NAMALWA (cell line): ENCODE results near the gene SCTR.
"Not testable (repeated sequence)": the region's sequence is repeated elsewhere in the genome, so short reads cannot be mapped to it uniquely, and the experiment has no call there.

Experiments
- DNase-seq: peaks from one replicate; pipeline ENCODE4 v3.0.0-alpha.2; 2015; ENCODE audit warnings: low spot score

Gene SCTR

DNA sequence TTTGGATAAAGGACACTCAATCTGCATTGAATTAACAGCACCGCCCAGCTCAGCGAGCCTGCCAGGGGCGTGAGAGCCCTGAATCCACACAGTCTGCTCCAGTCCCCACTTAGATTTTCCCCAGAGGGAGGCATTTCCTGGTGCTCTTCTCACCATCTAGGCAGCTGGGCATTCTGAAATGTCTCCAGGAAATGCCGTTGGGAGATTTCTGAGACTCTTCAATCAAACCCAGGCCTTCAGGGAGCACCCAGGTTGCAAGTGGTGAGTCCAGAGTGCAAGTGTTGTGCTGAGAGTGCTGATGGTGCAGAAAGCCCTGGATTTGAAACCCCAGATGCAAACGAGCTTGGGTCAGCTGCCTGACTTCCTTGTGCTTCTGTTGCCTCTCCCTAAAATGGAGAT, 116.1 kb downstream of the SCTR start:
- no peak for DNase-seq

DNA sequence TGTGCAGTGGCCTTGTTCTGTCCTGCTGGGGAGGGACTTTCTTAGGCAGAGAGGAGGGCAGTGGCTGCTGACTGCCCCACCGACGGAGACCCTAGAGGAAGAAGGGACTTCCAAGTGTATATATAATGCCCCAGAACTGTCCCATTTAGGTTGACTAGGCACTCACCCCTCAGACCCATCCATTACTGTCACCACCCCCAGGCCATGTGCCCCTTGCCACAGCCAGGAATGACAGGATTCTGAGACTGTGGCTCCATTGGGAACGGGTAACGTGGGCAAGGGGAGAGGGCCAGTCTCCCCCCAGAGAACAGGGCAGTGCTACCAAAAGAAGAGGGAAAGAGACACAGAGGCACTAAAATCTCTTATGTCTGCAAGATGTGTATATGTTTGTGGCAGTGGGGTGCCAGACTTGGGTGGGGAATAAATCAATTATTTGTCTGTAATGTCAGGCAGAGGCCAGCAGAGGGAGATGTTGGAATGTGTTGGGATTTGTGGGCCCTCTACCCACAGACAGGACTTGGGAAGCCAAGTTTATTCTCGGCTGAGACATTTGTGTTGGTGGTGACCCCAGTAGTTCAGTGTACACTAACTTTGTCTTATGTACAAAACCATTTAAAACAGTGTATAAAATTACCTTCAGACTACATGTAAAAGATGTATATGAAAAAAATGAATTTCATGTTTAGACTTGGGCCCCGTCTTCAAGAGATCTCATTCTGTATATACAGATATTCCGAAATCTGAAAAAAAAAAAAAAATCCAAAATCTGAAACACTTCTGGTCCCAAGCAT, 116.7 kb downstream of the SCTR start:
- peak; percentile 74 for DNase-seq

DNA sequence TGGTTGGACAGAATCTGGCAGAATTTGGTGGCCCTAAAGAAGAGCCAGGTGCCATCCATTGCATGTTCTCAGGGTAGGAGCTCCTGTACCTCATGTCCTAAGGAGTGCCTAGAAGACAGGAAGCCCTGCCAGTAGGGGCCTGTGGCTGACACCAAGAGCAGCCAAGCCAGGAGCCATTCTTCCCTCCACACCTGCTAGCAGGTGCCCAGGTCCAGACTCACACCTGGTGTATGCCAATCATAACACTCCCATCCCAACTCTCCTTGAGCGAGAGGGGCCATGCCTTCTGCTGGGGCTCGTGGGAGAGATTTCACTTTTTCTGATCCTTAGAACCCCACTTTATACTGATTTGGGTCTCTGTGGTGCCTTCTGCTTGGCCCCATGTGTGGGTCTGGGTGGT, 119.1 kb downstream of the SCTR start:
- no peak for DNase-seq

DNA sequence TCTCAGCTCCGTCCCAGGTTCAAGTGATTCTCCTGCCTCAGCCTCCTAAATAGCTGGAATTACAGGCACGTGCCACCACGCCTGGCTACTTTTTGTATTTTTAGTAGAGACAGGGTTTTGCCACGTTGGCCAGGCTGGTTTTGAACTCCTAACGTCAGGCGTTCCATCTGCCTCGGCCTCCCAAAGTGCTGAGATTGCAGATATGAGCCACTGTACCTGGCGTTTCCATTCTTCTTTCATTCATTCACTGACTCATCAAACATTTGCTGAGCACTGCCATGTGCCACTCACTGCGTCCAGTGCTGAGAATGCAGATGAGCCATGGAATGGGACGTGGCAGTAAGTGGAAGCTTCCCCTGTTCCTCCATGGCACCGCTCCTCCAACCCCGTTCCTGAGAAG, 120.7 kb downstream of the SCTR start:
- DNase-seq, result not testable (repeated sequence)

DNA sequence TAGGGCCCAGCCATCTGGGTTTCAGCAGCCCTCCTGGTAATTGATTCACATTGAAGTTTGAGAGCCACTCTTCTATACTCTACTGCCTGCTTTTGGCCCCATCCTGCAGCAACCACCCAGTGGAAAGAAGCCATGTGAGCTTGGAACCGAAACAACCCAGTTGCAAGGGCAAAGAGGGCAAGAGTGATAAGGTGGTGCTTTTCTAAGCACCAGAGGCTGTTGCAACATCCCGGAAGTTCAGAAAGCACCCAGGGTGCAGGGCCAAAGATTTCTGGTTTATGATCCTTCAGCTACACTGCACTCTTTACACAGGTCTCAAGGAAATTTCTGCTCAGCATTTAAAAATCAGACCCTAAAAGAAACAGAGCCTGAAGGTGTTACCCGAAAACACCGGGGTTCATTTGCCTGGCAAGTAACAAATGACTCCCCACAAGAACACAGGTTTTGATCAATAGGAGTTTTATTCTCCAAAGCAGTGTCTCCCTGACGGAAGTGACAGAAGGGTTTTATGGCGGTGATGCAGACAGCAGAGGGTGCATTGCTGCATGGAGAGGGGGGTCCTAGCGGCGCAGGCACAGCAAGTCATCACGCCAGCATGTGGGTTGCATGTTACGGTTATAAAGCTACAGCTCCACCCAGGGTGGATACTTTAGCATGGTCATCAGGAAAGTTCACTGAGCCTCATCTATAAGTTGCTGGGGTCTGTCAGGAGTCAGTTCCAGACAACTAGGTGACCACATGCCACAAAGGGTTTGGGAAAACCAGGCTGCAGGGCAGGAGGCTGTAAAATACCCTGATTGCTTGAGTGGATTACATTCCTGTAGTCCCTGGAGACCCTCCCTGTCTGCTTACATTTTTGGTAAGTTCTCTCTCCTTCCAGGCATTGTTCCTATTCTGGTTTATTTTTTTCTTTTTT, 121.4 kb downstream of the SCTR start:
- DNase-seq, result no peak

DNA sequence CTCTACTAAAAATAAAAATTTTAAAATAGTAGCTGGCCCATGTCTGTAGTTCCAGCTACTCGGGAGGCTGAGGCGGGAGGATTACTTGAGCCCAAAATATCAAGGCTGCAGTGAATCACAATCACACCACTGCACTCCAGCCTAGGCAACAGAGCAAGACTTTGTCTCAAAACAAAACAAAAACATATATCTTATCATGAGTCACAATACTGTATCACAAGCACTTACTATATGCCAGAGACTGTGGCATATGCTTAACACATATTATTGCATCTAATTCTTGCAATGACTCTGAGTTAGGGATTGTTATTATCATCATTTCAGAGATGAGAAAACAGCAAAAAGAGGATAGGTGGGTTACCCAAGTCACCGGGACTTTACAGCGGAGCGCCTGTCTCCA, 122.2 kb downstream of the SCTR start:
- no peak for DNase-seq

DNA sequence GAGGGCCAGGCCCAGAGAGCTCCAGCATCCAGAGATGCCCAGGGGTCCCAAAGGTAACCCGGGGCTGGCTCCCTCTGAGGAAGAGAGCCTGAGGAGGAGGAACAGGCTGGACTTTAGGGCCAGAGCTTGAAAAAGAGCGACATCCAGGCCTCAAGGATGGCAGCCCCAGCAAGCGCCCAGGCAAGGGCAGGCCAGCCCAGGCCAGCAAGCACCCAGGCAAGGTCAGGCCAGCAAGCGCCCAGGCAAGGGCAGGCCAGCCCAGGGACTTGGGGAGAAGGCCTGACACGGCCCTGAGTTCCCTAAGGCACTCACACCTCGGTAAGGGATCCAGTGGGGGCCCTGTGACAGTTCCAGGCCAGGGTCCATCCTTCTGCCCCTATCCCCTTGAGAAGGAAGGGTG, 127.1 kb downstream of the SCTR start:
- DNase-seq, result no peak

DNA sequence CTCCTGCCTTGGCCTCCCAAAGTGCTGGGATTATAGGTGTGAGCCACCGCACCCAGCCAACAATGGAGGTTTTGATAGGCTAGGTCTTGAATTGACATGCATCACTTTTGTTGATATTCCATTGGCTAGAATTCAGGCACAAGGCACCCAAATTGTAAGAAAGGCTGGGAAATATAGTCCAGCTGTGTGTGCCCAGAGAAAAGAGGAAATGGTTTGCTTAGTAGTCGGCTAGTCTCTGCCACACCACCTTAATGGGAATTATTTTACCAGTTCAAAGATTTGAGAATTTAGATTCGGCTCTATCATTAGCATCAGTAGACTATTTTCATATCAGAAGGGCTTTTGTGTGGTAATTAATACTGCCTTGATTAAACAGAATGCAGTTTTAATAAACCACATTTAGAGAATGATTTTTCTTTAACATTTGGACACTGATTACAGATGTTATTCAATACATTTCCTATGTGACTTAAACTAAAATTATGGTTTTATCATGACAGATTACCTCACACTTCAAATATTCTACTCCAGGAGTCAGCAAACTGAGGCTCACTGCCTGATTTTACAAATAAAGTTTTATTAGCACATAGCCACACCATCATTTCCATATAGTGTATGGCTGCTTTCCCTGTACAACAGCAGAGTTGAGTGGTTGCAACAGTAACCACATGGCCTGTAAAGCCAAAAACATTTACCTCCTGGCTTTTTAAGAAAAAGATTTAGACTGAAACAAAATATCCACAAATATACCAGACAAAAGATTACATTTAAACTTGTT, 130.1 kb downstream of the SCTR start:
- DNase-seq, result no peak
